Ishikawa (cell line): Measurements from ENCODE around the gene TLE6.

ENCODE experiments used
- CEBPB ChIP-seq: IDR thresholded peaks from 2 replicates; pipeline ENCODE4 v1.6.1; 2012
- CREB1 ChIP-seq: IDR thresholded peaks from 2 replicates; pipeline ENCODE4 v1.6.1; 2012; ENCODE audit warnings: low read depth
- EGR1 ChIP-seq: IDR thresholded peaks from 2 replicates; pipeline ENCODE4 v1.6.1; 2012
- EP300 ChIP-seq: IDR thresholded peaks from 2 replicates; pipeline ENCODE4 v1.6.1; 2012; ENCODE audit warnings: borderline replicate concordance
- FOXM1 ChIP-seq: IDR thresholded peaks from 2 replicates; pipeline ENCODE4 v1.6.1; 2012; ENCODE audit warnings: low read depth, borderline replicate concordance
- MAX ChIP-seq: IDR thresholded peaks from 2 replicates; pipeline ENCODE4 v1.6.1; 2012
- NFIC ChIP-seq: IDR thresholded peaks from 2 replicates; pipeline ENCODE4 v1.6.1; 2012
- RAD21 ChIP-seq: IDR thresholded peaks from 2 replicates; pipeline ENCODE4 v1.6.1; 2012; ENCODE audit warnings: low read depth
- REST ChIP-seq: IDR thresholded peaks from 2 replicates; pipeline ENCODE4 v1.6.1; 2012; ENCODE audit warnings: low read depth, mild to moderate bottlenecking
- TAF1 ChIP-seq: IDR thresholded peaks from 2 replicates; pipeline ENCODE4 v1.6.1; 2012; ENCODE audit warnings: low read depth, mild to moderate bottlenecking
- TCF12 ChIP-seq: IDR thresholded peaks from 2 replicates; pipeline ENCODE4 v1.6.1; 2012; ENCODE audit warnings: low read depth
- TEAD4 ChIP-seq: IDR thresholded peaks from 2 replicates; pipeline ENCODE4 v1.6.1; 2012
- USF1 ChIP-seq: IDR thresholded peaks from 2 replicates; pipeline ENCODE4 v1.6.1; 2012
- YY1 ChIP-seq: IDR thresholded peaks from 2 replicates; pipeline ENCODE4 v1.6.1; 2012; ENCODE audit warnings: low read depth
- ZBTB7A ChIP-seq: IDR thresholded peaks from 2 replicates; pipeline ENCODE4 v1.6.1; 2012; ENCODE audit warnings: low read depth

TLE6 gene

GRCh38 chr19:2994588-2995131, 17.3 kb downstream of the TLE6 start:
- no peak for TF ChIP-seq USF1
- TF ChIP-seq REST = no peak
- TF ChIP-seq TCF12 = no peak
- TF ChIP-seq TAF1 = no peak
- no peak for TF ChIP-seq FOXM1
- TF ChIP-seq YY1 = no peak
- TF ChIP-seq TEAD4 = no peak
- no peak for TF ChIP-seq EGR1
- TF ChIP-seq RAD21 = no peak
- TF ChIP-seq EP300 = no peak
- TF ChIP-seq MAX = no peak
- TF ChIP-seq CREB1 = no peak
- TF ChIP-seq CEBPB = no peak
- TF ChIP-seq NFIC = no peak
- TF ChIP-seq ZBTB7A = no peak

GRCh38 chr19:2997720-2998119, 20.4 kb downstream of the TLE6 start:
- no peak for TF ChIP-seq REST
- no peak for TF ChIP-seq ZBTB7A
- no peak for TF ChIP-seq EGR1
- no peak for TF ChIP-seq FOXM1
- no peak for TF ChIP-seq USF1
- TF ChIP-seq CEBPB = no peak
- TF ChIP-seq NFIC = no peak

GRCh38 chr19:2998642-2999041, 21.3 kb downstream of the TLE6 start:
- no peak for TF ChIP-seq TEAD4
- no peak for TF ChIP-seq NFIC
- TF ChIP-seq TAF1 = no peak
- no peak for TF ChIP-seq EGR1
- TF ChIP-seq CEBPB = no peak
- TF ChIP-seq USF1 = no peak
- TF ChIP-seq YY1 = no peak
- TF ChIP-seq ZBTB7A = no peak
- TF ChIP-seq FOXM1 = no peak
- no peak for TF ChIP-seq CREB1
- no peak for TF ChIP-seq TCF12
- TF ChIP-seq MAX = no peak
- TF ChIP-seq REST = no peak
- TF ChIP-seq EP300 = no peak
- no peak for TF ChIP-seq RAD21

- TF ChIP-seq RAD21 = no peak
- no peak for TF ChIP-seq YY1
- TF ChIP-seq TEAD4 = no peak
- no peak for TF ChIP-seq TAF1
- no peak for TF ChIP-seq ZBTB7A
- TF ChIP-seq CREB1 = no peak
- TF ChIP-seq EP300 = no peak
- no peak for TF ChIP-seq NFIC
- no peak for TF ChIP-seq USF1
- TF ChIP-seq FOXM1 = no peak
Observed at GRCh38 chr19:3001235-3001800, 24.0 kb downstream of the TLE6 start.
